ENCODE results near the gene MOBP.

MOBP gene

GRCh38 chr3:39502838-39503145 is 35.3 kb downstream of the MOBP start:
- Histone ChIP-seq H3K4me3 (ENCODE audit: low read depth, low read length) (no peak overlapping the region), H3K9me3 (ENCODE audit: control insufficient read depth, insufficient read depth, low read depth, low read length) (no peaks in the 10 kb centered on the region), H3K27ac (ENCODE audit: extremely low read depth, low read depth, low read length) (no peak overlapping the region), H3K4me1 (ENCODE audit: control insufficient read depth, insufficient read depth, low read length) (no peaks in the 10 kb centered on the region), H3K36me3 (ENCODE audit: control insufficient read depth in 2 of 2, insufficient read depth in 1 of 2, low read length in 2 of 2) (no peaks in the 10 kb centered on the region)
- CTCF ChIA-PET, result interaction anchor here (0.6 to 0.7 kb wide), 2 partner anchors 38 to 425 kb away, joined by 3 read pairs; no protein-coding TSS in a partner anchor
- POLR2A ChIA-PET, result no interaction called here
- TF ChIP-seq ZBTB17 (tag by site-specific recombination; IDR thresholded peaks at IDR 0.05) (no peak), ZIC2 (tag by site-specific recombination; IDR thresholded peaks at IDR 0.05) (no peak), ZEB2 (tag by site-specific recombination; IDR thresholded peaks at IDR 0.05) (no peak)

- CTCF ChIA-PET, result interaction anchor here (0.9 kb wide), 1 partner anchor 60 kb away, joined by 4 read pairs; no protein-coding TSS in a partner anchor
Observed at GRCh38 chr3:39505866-39506742, 38.6 kb downstream of the MOBP start.

GRCh38 chr3:39506863-39507262 is 39.4 kb downstream of the MOBP start:
- Histone ChIP-seq H3K4me1 (ENCODE audit: control insufficient read depth, insufficient read depth, low read length) (no peaks in the 10 kb centered on the region), H3K4me3 (ENCODE audit: low read depth, low read length) (no peak overlapping the region), H3K36me3 (ENCODE audit: control insufficient read depth in 2 of 2, insufficient read depth in 1 of 2, low read length in 2 of 2) (no peaks in the 10 kb centered on the region), H3K27ac (ENCODE audit: extremely low read depth, low read depth, low read length) (no peak overlapping the region), H3K9me3 (ENCODE audit: control insufficient read depth, insufficient read depth, low read depth, low read length) (no peaks in the 10 kb centered on the region)
- CTCF ChIA-PET, result interaction anchor here (0.6 to 1.2 kb wide), 2 partner anchors 8 to 14 kb away, joined by 4 to 10 read pairs; no protein-coding TSS in a partner anchor
- TF ChIP-seq ZSCAN23 (tag by site-specific recombination; IDR thresholded peaks at IDR 0.05) (no peak), ZNF354C (tag by site-specific recombination; IDR thresholded peaks at IDR 0.05; ENCODE audit: borderline replicate concordance, low read depth) (no peak), ZBTB17 (tag by site-specific recombination; IDR thresholded peaks at IDR 0.05) (no peak), ZNF404 (tag by site-specific recombination; IDR thresholded peaks at IDR 0.05) (no peak), ZNF138 (tag by site-specific recombination; IDR thresholded peaks at IDR 0.05; ENCODE audit: borderline replicate concordance) (no peak), ZNF785 (tag by site-specific recombination; IDR thresholded peaks at IDR 0.05) (no peak), BCL11B (tag by site-specific recombination; IDR thresholded peaks at IDR 0.05; ENCODE audit: low read depth) (no peak), ZNF529 (tag by site-specific recombination; IDR thresholded peaks at IDR 0.05; ENCODE audit: insufficient replicate concordance) (no peak), ZNF146 (tag by site-specific recombination; IDR thresholded peaks at IDR 0.05) (no peak), ZEB2 (tag by site-specific recombination; IDR thresholded peaks at IDR 0.05) (no peak), MYNN (tag by site-specific recombination; IDR thresholded peaks at IDR 0.05; ENCODE audit: borderline replicate concordance) (no peak), ZNF555 (tag by site-specific recombination; conservative IDR thresholded peaks at IDR 0.05) (no peak), ZIC2 (tag by site-specific recombination; IDR thresholded peaks at IDR 0.05) (no peak), ZNF391 (tag by site-specific recombination; IDR thresholded peaks at IDR 0.05; ENCODE audit: borderline replicate concordance, low read depth) (no peak), ZNF701 (tag by site-specific recombination; IDR thresholded peaks at IDR 0.05) (no peak), ZNF112 (tag by site-specific recombination; IDR thresholded peaks at IDR 0.05) (no peak)
- TF ChIP-seq, protein P1, sequence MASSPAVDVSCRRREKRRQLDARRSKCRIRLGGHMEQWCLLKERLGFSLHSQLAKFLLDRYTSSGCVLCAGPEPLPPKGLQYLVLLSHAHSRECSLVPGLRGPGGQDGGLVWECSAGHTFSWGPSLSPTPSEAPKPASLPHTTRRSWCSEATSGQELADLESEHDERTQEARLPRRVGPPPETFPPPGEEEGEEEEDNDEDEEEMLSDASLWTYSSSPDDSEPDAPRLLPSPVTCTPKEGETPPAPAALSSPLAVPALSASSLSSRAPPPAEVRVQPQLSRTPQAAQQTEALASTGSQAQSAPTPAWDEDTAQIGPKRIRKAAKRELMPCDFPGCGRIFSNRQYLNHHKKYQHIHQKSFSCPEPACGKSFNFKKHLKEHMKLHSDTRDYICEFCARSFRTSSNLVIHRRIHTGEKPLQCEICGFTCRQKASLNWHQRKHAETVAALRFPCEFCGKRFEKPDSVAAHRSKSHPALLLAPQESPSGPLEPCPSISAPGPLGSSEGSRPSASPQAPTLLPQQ (tag by site-specific recombination; IDR thresholded peaks at IDR 0.05), result no peak
- TF ChIP-seq, protein P2, sequence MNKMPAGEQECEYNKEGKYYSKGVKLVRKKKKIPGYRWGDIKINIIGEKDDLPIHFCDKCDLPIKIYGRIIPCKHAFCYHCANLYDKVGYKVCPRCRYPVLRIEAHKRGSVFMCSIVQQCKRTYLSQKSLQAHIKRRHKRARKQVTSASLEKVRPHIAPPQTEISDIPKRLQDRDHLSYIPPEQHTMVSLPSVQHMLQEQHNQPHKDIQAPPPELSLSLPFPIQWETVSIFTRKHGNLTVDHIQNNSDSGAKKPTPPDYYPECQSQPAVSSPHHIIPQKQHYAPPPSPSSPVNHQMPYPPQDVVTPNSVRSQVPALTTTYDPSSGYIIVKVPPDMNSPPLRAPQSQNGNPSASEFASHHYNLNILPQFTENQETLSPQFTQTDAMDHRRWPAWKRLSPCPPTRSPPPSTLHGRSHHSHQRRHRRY (tag by site-specific recombination; IDR thresholded peaks at IDR 0.05), result no peak
- TF ChIP-seq, protein P3, sequence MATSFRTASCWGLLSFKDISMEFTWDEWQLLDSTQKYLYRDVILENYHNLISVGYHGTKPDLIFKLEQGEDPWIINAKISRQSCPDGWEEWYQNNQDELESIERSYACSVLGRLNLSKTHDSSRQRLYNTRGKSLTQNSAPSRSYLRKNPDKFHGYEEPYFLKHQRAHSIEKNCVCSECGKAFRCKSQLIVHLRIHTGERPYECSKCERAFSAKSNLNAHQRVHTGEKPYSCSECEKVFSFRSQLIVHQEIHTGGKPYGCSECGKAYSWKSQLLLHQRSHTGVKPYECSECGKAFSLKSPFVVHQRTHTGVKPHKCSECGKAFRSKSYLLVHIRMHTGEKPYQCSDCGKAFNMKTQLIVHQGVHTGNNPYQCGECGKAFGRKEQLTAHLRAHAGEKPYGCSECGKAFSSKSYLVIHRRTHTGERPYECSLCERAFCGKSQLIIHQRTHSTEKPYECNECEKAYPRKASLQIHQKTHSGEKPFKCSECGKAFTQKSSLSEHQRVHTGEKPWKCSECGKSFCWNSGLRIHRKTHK (tag by site-specific recombination; IDR thresholded peaks at IDR 0.05), result no peak
- POLR2A ChIA-PET, result no interaction called here

More at GRCh38 chr3:39505866-39506742, 38.6 kb downstream of the MOBP start:
- POLR2A ChIA-PET, result no interaction called here
- no peak for TF ChIP-seq YY1 (tag by site-specific recombination; IDR thresholded peaks at IDR 0.05)
- TF ChIP-seq ZNF629 (tag by site-specific recombination; IDR thresholded peaks at IDR 0.05), result no peak
- no peak for TF ChIP-seq ZNF677 (tag by site-specific recombination; IDR thresholded peaks at IDR 0.05)
- no peak for TF ChIP-seq TRIM28 (IDR thresholded peaks at IDR 0.05; ENCODE audit: borderline replicate concordance, low read length)
- no peak for TF ChIP-seq FEZF1 (tag by site-specific recombination; IDR thresholded peaks at IDR 0.05)
- no peak for TF ChIP-seq ZSCAN23 (tag by site-specific recombination; IDR thresholded peaks at IDR 0.05)
- TF ChIP-seq BCL6B (tag by site-specific recombination; IDR thresholded peaks at IDR 0.05), result no peak
- no peaks in the 10 kb centered on the region for H3K9me3 ChIP-seq (ENCODE audit: control insufficient read depth, insufficient read depth, low read depth, low read length)
- no peaks in the 10 kb centered on the region for H3K36me3 ChIP-seq (ENCODE audit: control insufficient read depth in 2 of 2, insufficient read depth in 1 of 2, low read length in 2 of 2)
- H3K27ac ChIP-seq (ENCODE audit: extremely low read depth, low read depth, low read length), result no peak overlapping the region
- no peaks in the 10 kb centered on the region for H3K4me1 ChIP-seq (ENCODE audit: control insufficient read depth, insufficient read depth, low read length)
- H3K4me3 ChIP-seq (ENCODE audit: low read depth, low read length), result no peak overlapping the region

Measured in HEK293 (cell line).